Measurements from ENCODE around the gene FAM20A. TPM values are rescaled to one million over a fixed set of nuclear protein-coding genes. Genes with fewer than 3 reads are reported as not detected.

The FAM20A gene
- total and polyA plus RNA-seq, 4 donors = 11.5 to 46.5 (median 14.7) TPM

DNA sequence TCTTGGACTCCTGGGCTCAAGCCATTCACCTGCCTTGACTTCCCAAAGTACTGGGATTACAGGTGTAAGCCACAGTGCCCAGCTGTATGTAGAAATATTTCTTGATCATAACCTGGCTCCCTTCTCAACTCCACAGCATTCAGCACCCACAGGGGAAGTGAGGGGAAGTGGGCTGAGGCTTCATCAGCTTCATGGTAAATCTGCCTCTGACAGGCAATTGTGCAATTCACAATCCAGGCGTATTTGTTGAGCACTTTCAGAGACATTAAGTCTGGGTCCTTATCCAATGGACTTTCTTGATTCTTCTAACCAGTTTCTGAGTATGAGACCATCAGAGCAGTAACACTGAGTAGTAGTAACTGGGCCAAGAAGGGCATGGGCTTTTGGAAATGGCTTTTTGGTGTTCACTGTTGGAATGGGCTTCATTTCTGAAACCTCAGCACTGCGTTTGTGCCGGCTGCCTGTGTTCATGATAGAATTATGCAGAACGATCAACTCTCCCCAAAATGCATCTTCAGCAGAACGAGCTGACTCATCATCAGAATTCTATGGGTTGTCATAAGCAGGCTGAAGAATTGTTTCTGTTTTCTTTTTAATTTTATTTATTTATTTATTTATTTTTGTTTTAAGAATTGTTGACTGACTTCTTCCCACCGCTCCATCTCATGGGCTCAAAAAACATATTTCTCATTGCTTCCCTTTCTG is 28.9 kb downstream of the FAM20A start:
- Histone ChIP-seq H3K36me3 (ENCODE audit: control insufficient read depth, insufficient read depth, low read length) (no peaks in the 10 kb centered on the region), H3K27me3 (ENCODE audit: control insufficient read depth, insufficient read depth, low read length) (no peaks in the 10 kb centered on the region), H3K27ac (ENCODE audit: low read depth, low read length) (no peak overlapping the region), H3K4me3 (ENCODE audit: low read depth, low read length) (no peak overlapping the region), H3K9me3 (ENCODE audit: control insufficient read depth, insufficient read depth, low read length) (no peaks in the 10 kb centered on the region), H3K4me1 (ENCODE audit: control insufficient read depth, insufficient read depth, low read length) (peaks cover 4% of the 10 kb centered on the region)
- WGBS (ENCODE audit: insufficient coverage) = 97% methylated on average over 3 of the region's 6 CpGs
- no peak for DNase-seq (ENCODE audit: low read depth in 4 of 6, low spot score in 6 of 6)

DNA sequence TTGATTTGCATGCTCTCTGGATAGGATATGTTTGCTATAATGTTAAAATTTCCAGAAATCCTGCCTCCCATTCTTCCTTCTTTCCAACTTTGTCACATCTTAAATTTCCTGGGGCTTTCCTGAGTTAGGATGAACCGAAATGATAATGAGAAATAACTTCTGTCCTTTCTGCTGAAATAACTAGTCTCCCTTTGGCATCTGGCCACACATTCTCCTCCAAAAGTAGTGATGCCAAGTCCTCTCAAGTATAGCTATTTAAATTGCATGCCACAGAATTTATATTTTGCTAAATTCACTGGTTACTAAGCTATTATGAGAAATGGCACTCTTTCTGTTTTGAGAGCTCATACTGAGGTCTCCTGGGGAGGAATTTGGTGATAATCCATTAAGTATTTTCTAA is 30.6 kb downstream of the FAM20A start:
- WGBS (ENCODE audit: insufficient coverage) = no CpG with 5 or more reads among the region's 1 CpG
- peak in 1 of 6 donors; percentile 76 for DNase-seq (ENCODE audit: low read depth in 4 of 6, low spot score in 6 of 6)
- no peaks in the 10 kb centered on the region for H3K4me1 ChIP-seq (ENCODE audit: control insufficient read depth, insufficient read depth, low read length)
- no peaks in the 10 kb centered on the region for H3K27me3 ChIP-seq (ENCODE audit: control insufficient read depth, insufficient read depth, low read length)
- no peaks in the 10 kb centered on the region for H3K36me3 ChIP-seq (ENCODE audit: control insufficient read depth, insufficient read depth, low read length)
- H3K9me3 ChIP-seq (ENCODE audit: control insufficient read depth, insufficient read depth, low read length) = no peaks in the 10 kb centered on the region
- H3K27ac ChIP-seq (ENCODE audit: low read depth, low read length) = no peak overlapping the region
- H3K4me3 ChIP-seq (ENCODE audit: low read depth, low read length) = no peak overlapping the region

DNA sequence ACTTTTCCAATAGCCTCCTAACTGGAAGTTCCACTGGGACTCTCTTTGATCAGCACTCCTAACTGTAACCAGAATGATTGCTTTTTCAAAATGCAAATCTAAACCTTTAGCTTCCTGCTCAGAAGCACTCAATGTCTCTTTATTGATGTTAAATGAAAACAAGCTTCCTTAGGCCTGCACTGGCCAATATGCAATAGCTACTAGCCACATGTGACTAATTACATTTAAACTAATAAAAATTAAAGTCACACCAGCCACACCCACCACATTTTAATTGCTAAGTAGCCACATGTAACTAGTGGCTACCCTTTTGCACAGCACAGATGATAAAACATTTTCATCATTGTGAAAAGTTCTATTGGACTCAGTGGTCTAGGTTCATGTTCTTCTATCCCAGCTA is 31.8 kb downstream of the FAM20A start:
- no peaks in the 10 kb centered on the region for H3K9me3 ChIP-seq (ENCODE audit: control insufficient read depth, insufficient read depth, low read length)
- H3K4me1 ChIP-seq (ENCODE audit: control insufficient read depth, insufficient read depth, low read length) = no peaks in the 10 kb centered on the region
- no peaks in the 10 kb centered on the region for H3K36me3 ChIP-seq (ENCODE audit: control insufficient read depth, insufficient read depth, low read length)
- no peak overlapping the region for H3K4me3 ChIP-seq (ENCODE audit: low read depth, low read length)
- H3K27ac ChIP-seq (ENCODE audit: low read depth, low read length) = no peak overlapping the region
- no peak for DNase-seq (ENCODE audit: low read depth in 4 of 6, low spot score in 6 of 6)
- no peaks in the 10 kb centered on the region for H3K27me3 ChIP-seq (ENCODE audit: control insufficient read depth, insufficient read depth, low read length)

DNA sequence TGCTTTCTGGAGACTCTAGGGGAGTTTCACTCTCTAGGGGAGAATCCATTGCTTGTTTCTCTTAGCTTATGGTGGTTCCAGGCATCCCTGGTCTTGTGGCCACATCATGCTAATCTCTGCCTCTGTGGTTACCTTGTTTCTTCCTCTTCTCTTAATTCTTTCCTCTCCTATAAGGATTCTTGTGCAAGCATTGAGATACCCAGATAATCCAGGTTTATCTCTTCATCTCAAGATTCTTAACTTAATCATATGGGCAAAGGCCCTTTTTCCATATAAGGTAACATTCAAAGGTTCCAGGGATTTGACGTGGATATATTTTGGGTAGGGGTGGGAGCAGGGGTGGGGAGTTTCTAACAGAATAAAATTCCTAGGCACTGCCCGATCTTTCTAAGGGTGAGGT is 32.6 kb downstream of the FAM20A start:
- WGBS (ENCODE audit: insufficient coverage) = no CpG with 5 or more reads among the region's 2 CpGs
- no peak for DNase-seq (ENCODE audit: low read depth in 4 of 6, low spot score in 6 of 6)

DNA sequence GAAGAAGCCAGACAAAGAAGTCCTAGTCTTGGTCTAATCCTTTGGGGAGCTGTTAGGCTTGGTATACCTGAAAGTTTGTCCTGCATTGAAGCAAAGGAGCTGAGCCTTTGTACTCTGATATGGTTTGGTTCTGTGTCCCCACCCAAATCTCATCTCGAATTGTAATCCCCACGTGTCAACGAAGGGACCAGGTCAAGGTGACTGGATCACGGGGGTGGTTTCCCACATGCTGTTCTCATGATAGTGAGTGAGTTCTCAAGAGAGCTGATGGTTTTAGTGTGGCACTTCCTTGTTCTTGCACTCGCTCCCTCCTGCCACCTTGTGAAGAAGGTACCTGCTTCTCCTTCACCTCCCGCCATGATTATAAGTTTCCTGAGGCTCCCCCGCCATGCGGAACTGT is 33.6 kb downstream of the FAM20A start:
- H3K9me3 ChIP-seq (ENCODE audit: control insufficient read depth, insufficient read depth, low read length) = no peaks in the 10 kb centered on the region
- H3K27me3 ChIP-seq (ENCODE audit: control insufficient read depth, insufficient read depth, low read length) = no peaks in the 10 kb centered on the region
- no peaks in the 10 kb centered on the region for H3K36me3 ChIP-seq (ENCODE audit: control insufficient read depth, insufficient read depth, low read length)
- no peak overlapping the region for H3K27ac ChIP-seq (ENCODE audit: low read depth, low read length)
- WGBS (ENCODE audit: insufficient coverage) = 100% methylated on average over 2 of the region's 8 CpGs
- DNase-seq (ENCODE audit: low read depth in 4 of 6, low spot score in 6 of 6) = no peak
- no peaks in the 10 kb centered on the region for H3K4me1 ChIP-seq (ENCODE audit: control insufficient read depth, insufficient read depth, low read length)
- no peak overlapping the region for H3K4me3 ChIP-seq (ENCODE audit: low read depth, low read length)

More for the DNA sequence above, 32.6 kb downstream of the FAM20A start:
- H3K9me3 ChIP-seq (ENCODE audit: control insufficient read depth, insufficient read depth, low read length) = no peaks in the 10 kb centered on the region
- H3K27ac ChIP-seq (ENCODE audit: low read depth, low read length) = no peak overlapping the region
- no peaks in the 10 kb centered on the region for H3K27me3 ChIP-seq (ENCODE audit: control insufficient read depth, insufficient read depth, low read length)
- no peak overlapping the region for H3K4me3 ChIP-seq (ENCODE audit: low read depth, low read length)
- no peaks in the 10 kb centered on the region for H3K4me1 ChIP-seq (ENCODE audit: control insufficient read depth, insufficient read depth, low read length)
- H3K36me3 ChIP-seq (ENCODE audit: control insufficient read depth, insufficient read depth, low read length) = no peaks in the 10 kb centered on the region

DNA sequence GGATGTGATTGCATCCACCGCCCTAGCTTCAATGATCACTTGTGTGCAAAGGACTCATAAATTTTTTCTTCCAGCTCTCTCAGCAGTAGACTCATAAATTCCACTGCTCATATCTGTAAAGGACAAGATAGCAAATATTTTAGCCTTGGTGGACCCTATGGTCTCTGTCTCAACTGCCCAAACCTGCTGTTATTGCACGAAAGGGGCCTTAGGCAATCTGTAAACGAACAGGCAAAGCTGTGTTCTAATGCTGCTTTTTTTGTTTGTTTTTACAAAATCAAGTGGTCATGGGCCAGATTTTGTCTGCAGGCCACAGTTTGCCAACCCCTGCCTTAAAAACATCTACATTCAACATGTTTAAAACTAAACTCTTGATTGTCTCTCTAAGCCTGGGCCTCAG is 34.1 kb downstream of the FAM20A start:
- H3K27me3 ChIP-seq (ENCODE audit: control insufficient read depth, insufficient read depth, low read length) = no peaks in the 10 kb centered on the region
- WGBS (ENCODE audit: insufficient coverage) = 91% methylated on average over 2 of the region's 3 CpGs
- DNase-seq (ENCODE audit: low read depth in 4 of 6, low spot score in 6 of 6) = peak in 1 of 6 donors; percentile 19
- H3K4me1 ChIP-seq (ENCODE audit: control insufficient read depth, insufficient read depth, low read length) = no peaks in the 10 kb centered on the region
- H3K27ac ChIP-seq (ENCODE audit: low read depth, low read length) = no peak overlapping the region
- H3K4me3 ChIP-seq (ENCODE audit: low read depth, low read length) = no peak overlapping the region
- H3K36me3 ChIP-seq (ENCODE audit: control insufficient read depth, insufficient read depth, low read length) = no peaks in the 10 kb centered on the region
- no peaks in the 10 kb centered on the region for H3K9me3 ChIP-seq (ENCODE audit: control insufficient read depth, insufficient read depth, low read length)

DNA sequence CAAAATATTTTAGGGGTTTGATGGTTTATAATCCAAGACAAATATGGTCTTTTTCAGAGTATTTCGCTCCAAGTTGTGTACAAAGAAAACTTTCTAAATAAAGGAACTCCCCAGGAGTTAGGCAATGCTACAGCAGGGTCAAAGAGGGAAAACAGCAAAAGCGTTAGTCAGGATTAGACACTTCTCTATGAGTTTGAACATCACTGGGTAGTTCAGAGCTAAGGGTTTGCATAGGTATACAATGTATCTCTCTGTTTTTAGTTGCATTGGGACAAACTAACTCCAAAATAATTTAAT is 34.8 kb downstream of the FAM20A start:
- H3K4me1 ChIP-seq (ENCODE audit: control insufficient read depth, insufficient read depth, low read length) = no peaks in the 10 kb centered on the region
- peak in 1 of 6 donors; percentile 23 for DNase-seq (ENCODE audit: low read depth in 4 of 6, low spot score in 6 of 6)
- no peak overlapping the region for H3K27ac ChIP-seq (ENCODE audit: low read depth, low read length)
- no CpG with 5 or more reads among the region's 2 CpGs for WGBS (ENCODE audit: insufficient coverage)
- H3K36me3 ChIP-seq (ENCODE audit: control insufficient read depth, insufficient read depth, low read length) = no peaks in the 10 kb centered on the region
- no peak overlapping the region for H3K4me3 ChIP-seq (ENCODE audit: low read depth, low read length)
- no peaks in the 10 kb centered on the region for H3K27me3 ChIP-seq (ENCODE audit: control insufficient read depth, insufficient read depth, low read length)
- H3K9me3 ChIP-seq (ENCODE audit: control insufficient read depth, insufficient read depth, low read length) = no peaks in the 10 kb centered on the region

DNA sequence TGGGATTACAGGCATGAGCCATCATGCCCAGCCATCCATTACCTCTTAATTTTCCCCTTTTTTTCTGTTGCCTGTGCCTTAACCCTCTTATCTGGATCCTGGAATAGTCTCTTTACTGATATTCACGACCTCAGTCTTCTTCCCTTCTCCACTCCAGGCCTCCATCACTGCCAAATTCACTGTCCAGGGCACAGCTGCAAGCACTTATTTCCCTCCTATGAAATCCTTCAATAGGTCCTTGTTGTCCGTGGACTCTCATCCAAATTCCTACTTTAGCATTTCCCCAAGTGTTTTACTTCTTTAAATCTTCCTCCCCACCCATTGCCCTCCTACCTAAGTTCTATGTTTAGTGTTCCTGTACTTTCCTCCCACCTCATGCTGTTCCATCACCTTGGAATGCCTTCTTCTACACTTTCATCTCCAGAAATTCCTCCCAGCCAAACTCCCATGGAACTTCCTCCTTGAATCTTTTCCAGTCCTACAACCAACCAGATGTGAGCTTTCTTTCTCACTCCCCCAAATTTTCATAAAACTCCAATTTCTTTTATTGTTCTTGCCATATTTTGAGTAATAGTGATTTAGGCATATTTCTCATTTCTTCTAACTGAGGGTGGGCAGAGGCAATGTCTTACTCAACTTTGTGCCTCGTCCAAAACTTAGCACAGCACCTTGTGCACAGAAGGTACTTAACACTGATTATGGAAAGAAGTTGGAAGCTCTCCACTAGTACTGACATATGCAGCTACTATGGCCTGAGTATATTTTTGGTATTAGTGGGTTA is 35.3 kb downstream of the FAM20A start:
- Histone ChIP-seq H3K36me3 (ENCODE audit: control insufficient read depth, insufficient read depth, low read length) (no peaks in the 10 kb centered on the region), H3K4me3 (ENCODE audit: low read depth, low read length) (no peak overlapping the region), H3K27ac (ENCODE audit: low read depth, low read length) (no peak overlapping the region), H3K27me3 (ENCODE audit: control insufficient read depth, insufficient read depth, low read length) (no peaks in the 10 kb centered on the region), H3K4me1 (ENCODE audit: control insufficient read depth, insufficient read depth, low read length) (no peaks in the 10 kb centered on the region), H3K9me3 (ENCODE audit: control insufficient read depth, insufficient read depth, low read length) (no peaks in the 10 kb centered on the region)
- DNase-seq (ENCODE audit: low read depth in 4 of 6, low spot score in 6 of 6) = no peak
- WGBS (ENCODE audit: insufficient coverage) = 73% methylated on average over 3 of the region's 3 CpGs

DNA sequence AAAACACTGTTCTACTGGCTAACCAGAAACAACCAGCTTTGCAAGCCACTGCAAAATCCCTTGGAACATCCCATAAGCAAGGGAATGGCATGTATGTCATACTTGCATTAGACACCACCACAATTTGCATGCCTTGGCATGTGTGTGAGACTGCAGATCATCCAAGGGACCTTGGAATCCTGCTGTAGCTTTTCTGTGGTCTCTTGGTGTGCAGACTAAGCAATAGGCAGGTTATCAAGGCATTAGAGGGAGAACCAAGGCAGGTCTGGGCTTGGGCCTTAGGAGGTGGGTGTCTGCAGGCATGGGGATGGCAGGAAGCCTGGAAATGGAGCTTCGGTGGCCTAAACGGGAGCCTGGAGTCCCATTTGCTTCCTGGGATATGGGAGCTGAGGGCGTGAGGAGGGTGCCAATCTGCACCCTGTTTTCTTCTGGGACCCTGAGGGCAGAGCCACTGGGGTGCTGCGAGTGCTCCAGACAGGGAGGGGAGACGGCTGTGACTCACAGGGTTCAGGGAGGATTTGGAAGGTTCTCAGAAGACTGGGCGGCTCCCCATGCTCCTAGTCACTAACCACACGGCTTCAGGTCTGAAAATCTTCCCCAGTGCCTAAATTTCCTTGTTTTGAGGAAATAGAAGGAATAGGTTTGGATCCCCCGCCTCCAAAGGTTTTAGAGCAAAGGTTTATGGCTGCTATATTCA is 36.6 kb downstream of the FAM20A start:
- H3K4me1 ChIP-seq (ENCODE audit: control insufficient read depth, insufficient read depth, low read length) = no peaks in the 10 kb centered on the region
- no peak overlapping the region for H3K27ac ChIP-seq (ENCODE audit: low read depth, low read length)
- H3K36me3 ChIP-seq (ENCODE audit: control insufficient read depth, insufficient read depth, low read length) = no peaks in the 10 kb centered on the region
- WGBS (ENCODE audit: insufficient coverage) = 88% methylated on average over 3 of the region's 8 CpGs
- H3K4me3 ChIP-seq (ENCODE audit: low read depth, low read length) = no peak overlapping the region
- no peaks in the 10 kb centered on the region for H3K9me3 ChIP-seq (ENCODE audit: control insufficient read depth, insufficient read depth, low read length)
- no peak for DNase-seq (ENCODE audit: low read depth in 4 of 6, low spot score in 6 of 6)
- H3K27me3 ChIP-seq (ENCODE audit: control insufficient read depth, insufficient read depth, low read length) = no peaks in the 10 kb centered on the region
